GM12872 (cell line): ENCODE results near the gene NFASC.

Experiments
- CTCF ChIP-seq: IDR thresholded peaks from 3 replicates; pipeline ENCODE4 v1.5.1; 2011; ENCODE audit warnings: low read depth, mild to moderate bottlenecking, low read length, moderate library complexity; ENCODE audit not compliant: insufficient read depth

Gene NFASC

GRCh38 chr1:205067031-205067430 is 196.4 kb downstream of the NFASC start:
- TF ChIP-seq CTCF = no peak

GRCh38 chr1:205068001-205068400 is 197.3 kb downstream of the NFASC start:
- no peak for TF ChIP-seq CTCF

GRCh38 chr1:205068457-205069040 is 197.9 kb downstream of the NFASC start:
- no peak for TF ChIP-seq CTCF

- no peak for TF ChIP-seq CTCF
Measured at GRCh38 chr1:205069371-205070125, 198.9 kb downstream of the NFASC start.

- TF ChIP-seq CTCF = no peak
Measured at GRCh38 chr1:205071028-205071409, 200.4 kb downstream of the NFASC start.

- TF ChIP-seq CTCF = no peak
Measured at GRCh38 chr1:205071801-205072200, 201.1 kb downstream of the NFASC start.

- TF ChIP-seq CTCF = no peak
Measured at GRCh38 chr1:205072286-205072685, 201.6 kb downstream of the NFASC start.
